DMS 273 (cell line): ENCODE data around the gene LRP5.
A peak's percentile ranks its signal among the peaks of the same experiment; 100 is the strongest.
"Not testable (repeated sequence)": the region's sequence is repeated elsewhere in the genome, so short reads cannot be mapped to it uniquely, and the experiment has no call there.

Source experiments
- DNase-seq: peaks from one replicate; lab custom pipeline; 2025; ENCODE audit not compliant: unreplicated experiment; lab: John Stamatoyannopoulos, UW

LRP5 gene

GRCh38 chr11:68438658-68439259 lies 126.4 kb downstream of the LRP5 start:
- no peak for DNase-seq

GRCh38 chr11:68439355-68440065 lies 127.1 kb downstream of the LRP5 start:
- no peak for DNase-seq

GRCh38 chr11:68440224-68440623 lies 127.8 kb downstream of the LRP5 start:
- no peak for DNase-seq

- no peak for DNase-seq
Measured at GRCh38 chr11:68441466-68442230, 129.3 kb downstream of the LRP5 start.

- DNase-seq, result no peak
Measured at GRCh38 chr11:68442433-68442832, 130.0 kb downstream of the LRP5 start.

- DNase-seq, result no peak
Measured at GRCh38 chr11:68444566-68444965, 132.2 kb downstream of the LRP5 start.

GRCh38 chr11:68445531-68446035 lies 133.2 kb downstream of the LRP5 start:
- no peak for DNase-seq

- DNase-seq, result no peak
Measured at GRCh38 chr11:68446046-68446725, 133.8 kb downstream of the LRP5 start.

GRCh38 chr11:68447015-68447801 lies 134.8 kb downstream of the LRP5 start:
- peak; percentile 78 for DNase-seq

GRCh38 chr11:68447914-68448313 lies 135.5 kb downstream of the LRP5 start:
- DNase-seq, result not testable (repeated sequence)

- no peak for DNase-seq
Measured at GRCh38 chr11:68448604-68449011, 136.2 kb downstream of the LRP5 start.

GRCh38 chr11:68449951-68450350 lies 137.6 kb downstream of the LRP5 start:
- no peak for DNase-seq

GRCh38 chr11:68450711-68451110 lies 138.3 kb downstream of the LRP5 start:
- DNase-seq, result no peak

GRCh38 chr11:68454767-68455166 lies 142.4 kb downstream of the LRP5 start:
- peak; percentile 30 for DNase-seq

GRCh38 chr11:68455485-68455884 lies 143.1 kb downstream of the LRP5 start:
- no peak for DNase-seq

GRCh38 chr11:68457216-68457897 lies 145.0 kb downstream of the LRP5 start:
- no peak for DNase-seq

- DNase-seq, result no peak
Measured at GRCh38 chr11:68457898-68458249, 145.5 kb downstream of the LRP5 start.

- not testable (repeated sequence) for DNase-seq
Measured at GRCh38 chr11:68458340-68458739, 145.9 kb downstream of the LRP5 start.

- peak; percentile 98 for DNase-seq
Measured at GRCh38 chr11:68459886-68460740, 147.7 kb downstream of the LRP5 start.
